ENCODE data around the gene SOCS1. TPM values are rescaled to one million over a fixed set of nuclear protein-coding genes. Genes with fewer than 3 reads are reported as not detected.

Gene SOCS1
- polyA plus RNA-seq, 1 donor from 2014 or later: not detected

DNA sequence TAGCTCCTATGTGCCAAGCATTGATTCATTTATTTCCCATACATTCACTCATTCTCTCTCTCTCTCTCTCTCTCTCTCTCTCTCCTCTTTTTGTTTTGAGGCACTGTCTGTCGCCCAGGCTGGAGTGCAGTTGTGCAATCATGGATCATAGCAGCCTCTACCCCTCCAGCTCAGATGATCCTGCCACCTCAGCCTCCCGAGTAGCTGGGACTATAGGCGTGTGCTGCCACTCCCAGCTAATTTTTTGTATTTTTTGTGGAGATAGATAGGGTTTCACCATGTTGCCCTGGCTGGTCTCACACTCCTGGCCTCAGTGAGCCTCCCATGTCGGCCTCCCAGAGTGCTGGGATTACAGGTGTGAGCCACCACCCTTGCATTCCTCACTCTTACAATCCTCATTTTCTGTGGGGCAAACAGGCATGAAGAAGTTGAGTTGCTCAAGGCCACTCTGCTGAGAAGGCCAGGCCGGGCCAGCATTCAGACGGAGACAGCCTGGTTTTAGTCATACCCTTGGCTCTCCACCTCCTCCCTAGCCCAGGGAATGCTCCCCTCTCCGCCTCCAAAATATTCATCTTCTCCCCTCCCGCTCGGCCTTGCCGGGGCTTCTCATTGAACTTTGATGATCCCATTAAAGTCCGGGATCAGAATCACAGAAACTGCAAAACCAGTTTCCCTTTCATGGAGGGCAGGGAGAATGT lies 21.0 kb upstream of the SOCS1 start:
- Histone ChIP-seq H3K79me2 (replicated peaks; ENCODE audit: insufficient read depth, low read length) (no peaks in the 10 kb centered on the region), H4K20me1 (ENCODE audit: insufficient read depth) (no peaks in the 10 kb centered on the region), H3K36me3 (ENCODE audit: insufficient read depth, low read length) (no peaks in the 10 kb centered on the region), H3K9me3 (ENCODE audit: low read length) (no peaks in the 10 kb centered on the region), H3F3A (ENCODE audit: insufficient read depth, low read length, poor library complexity, severe bottlenecking) (no peaks in the 10 kb centered on the region), H3K4me2 (ENCODE audit: low read length) (no peak overlapping the region), H3K27ac (ENCODE audit: low read length) (no peak overlapping the region), H3K27me3 (ENCODE audit: insufficient read depth, low read depth, low read length) (no peaks in the 10 kb centered on the region), H2AFZ (ENCODE audit: low read depth, low read length) (no peak overlapping the region), H3K9ac (ENCODE audit: low read length) (no peak overlapping the region), H3K4me3 (ENCODE audit: low read length) (no peak overlapping the region), H3K9me2 (ENCODE audit: insufficient read depth, low read length) (no peaks in the 10 kb centered on the region)
- no peak for TF ChIP-seq EP300 (conservative IDR thresholded peaks at IDR 0.05; ENCODE audit: poor library complexity, severe bottlenecking)
- TF ChIP-seq SMC3 (conservative IDR thresholded peaks at IDR 0.05; ENCODE audit: poor library complexity): no peak
- no peak for TF ChIP-seq POLR2AphosphoS5 (IDR thresholded peaks at IDR 0.05)
- TF ChIP-seq MXI1 (conservative IDR thresholded peaks at IDR 0.05; ENCODE audit: poor library complexity, severe bottlenecking): no peak
- TF ChIP-seq EZH2 (IDR thresholded peaks at IDR 0.05; ENCODE audit: borderline replicate concordance, insufficient read depth, low read length, poor library complexity, severe bottlenecking): no peak
- TF ChIP-seq TAF1 (IDR thresholded peaks at IDR 0.05; ENCODE audit: low read depth): no peak
- no peak for TF ChIP-seq RAD21 (conservative IDR thresholded peaks at IDR 0.05)
- TF ChIP-seq, protein P1, sequence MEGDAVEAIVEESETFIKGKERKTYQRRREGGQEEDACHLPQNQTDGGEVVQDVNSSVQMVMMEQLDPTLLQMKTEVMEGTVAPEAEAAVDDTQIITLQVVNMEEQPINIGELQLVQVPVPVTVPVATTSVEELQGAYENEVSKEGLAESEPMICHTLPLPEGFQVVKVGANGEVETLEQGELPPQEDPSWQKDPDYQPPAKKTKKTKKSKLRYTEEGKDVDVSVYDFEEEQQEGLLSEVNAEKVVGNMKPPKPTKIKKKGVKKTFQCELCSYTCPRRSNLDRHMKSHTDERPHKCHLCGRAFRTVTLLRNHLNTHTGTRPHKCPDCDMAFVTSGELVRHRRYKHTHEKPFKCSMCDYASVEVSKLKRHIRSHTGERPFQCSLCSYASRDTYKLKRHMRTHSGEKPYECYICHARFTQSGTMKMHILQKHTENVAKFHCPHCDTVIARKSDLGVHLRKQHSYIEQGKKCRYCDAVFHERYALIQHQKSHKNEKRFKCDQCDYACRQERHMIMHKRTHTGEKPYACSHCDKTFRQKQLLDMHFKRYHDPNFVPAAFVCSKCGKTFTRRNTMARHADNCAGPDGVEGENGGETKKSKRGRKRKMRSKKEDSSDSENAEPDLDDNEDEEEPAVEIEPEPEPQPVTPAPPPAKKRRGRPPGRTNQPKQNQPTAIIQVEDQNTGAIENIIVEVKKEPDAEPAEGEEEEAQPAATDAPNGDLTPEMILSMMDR (IDR thresholded peaks at IDR 0.05; ENCODE audit: poor library complexity, severe bottlenecking): no peak
- TF ChIP-seq, protein P2, sequence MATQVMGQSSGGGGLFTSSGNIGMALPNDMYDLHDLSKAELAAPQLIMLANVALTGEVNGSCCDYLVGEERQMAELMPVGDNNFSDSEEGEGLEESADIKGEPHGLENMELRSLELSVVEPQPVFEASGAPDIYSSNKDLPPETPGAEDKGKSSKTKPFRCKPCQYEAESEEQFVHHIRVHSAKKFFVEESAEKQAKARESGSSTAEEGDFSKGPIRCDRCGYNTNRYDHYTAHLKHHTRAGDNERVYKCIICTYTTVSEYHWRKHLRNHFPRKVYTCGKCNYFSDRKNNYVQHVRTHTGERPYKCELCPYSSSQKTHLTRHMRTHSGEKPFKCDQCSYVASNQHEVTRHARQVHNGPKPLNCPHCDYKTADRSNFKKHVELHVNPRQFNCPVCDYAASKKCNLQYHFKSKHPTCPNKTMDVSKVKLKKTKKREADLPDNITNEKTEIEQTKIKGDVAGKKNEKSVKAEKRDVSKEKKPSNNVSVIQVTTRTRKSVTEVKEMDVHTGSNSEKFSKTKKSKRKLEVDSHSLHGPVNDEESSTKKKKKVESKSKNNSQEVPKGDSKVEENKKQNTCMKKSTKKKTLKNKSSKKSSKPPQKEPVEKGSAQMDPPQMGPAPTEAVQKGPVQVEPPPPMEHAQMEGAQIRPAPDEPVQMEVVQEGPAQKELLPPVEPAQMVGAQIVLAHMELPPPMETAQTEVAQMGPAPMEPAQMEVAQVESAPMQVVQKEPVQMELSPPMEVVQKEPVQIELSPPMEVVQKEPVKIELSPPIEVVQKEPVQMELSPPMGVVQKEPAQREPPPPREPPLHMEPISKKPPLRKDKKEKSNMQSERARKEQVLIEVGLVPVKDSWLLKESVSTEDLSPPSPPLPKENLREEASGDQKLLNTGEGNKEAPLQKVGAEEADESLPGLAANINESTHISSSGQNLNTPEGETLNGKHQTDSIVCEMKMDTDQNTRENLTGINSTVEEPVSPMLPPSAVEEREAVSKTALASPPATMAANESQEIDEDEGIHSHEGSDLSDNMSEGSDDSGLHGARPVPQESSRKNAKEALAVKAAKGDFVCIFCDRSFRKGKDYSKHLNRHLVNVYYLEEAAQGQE (IDR thresholded peaks at IDR 0.05; ENCODE audit: borderline replicate concordance): no peak

DNA sequence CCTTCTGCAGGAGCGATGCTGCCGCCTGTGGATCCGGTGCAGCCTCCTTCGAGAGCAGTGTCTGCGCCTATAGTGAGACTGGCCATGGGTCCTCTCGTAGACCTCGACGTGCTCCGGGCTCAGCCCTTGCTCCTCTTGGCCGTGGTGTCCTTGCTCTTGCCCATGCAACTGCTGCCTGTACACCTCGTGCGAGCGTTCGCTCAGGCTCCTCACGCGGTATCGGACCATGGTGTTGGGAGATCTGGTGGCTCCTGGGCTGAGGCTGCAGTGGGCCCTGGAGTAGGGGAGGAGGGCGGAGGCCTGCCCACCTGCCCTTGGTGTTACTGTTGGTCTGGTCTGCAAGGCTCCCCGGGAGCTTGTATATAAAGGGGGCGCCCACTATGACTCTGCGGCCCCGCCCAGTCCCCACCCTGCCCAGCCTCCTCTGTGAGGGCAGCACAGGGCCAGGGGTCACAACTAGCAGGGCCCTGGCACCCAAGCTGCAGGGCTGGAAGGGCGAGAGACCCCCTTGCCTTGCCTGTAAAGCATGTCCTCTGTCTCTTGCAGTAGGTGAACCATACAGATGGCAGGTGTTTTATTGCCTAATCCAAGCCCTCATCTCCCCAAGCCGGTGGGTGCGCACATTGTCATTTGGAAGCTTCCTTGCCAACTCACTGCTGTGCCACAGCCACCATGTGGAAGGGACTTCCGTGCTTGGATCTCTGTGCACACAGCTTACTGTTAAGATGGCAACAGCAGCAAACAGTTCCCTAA lies 20.3 kb upstream of the SOCS1 start, which contains the start of gene PRM2:
Gene PRM2 (minus strand): TSS at position 338 of the 753 bp plus-strand sequence. CDS start 110 bp downstream, at position 228.
- H2AFZ ChIP-seq (ENCODE audit: low read depth, low read length): no peak within 1 kb of the TSS
- no peaks in the 10 kb centered on the region for H3K9me3 ChIP-seq (ENCODE audit: low read length)
- no peak within 1 kb of the TSS for H3K9ac ChIP-seq (ENCODE audit: low read length)
- no peaks in the 10 kb centered on the region for H3K9me2 ChIP-seq (ENCODE audit: insufficient read depth, low read length)
- no peak within 1 kb of the TSS for H3K4me2 ChIP-seq (ENCODE audit: low read length)
- H3K27me3 ChIP-seq (ENCODE audit: insufficient read depth, low read depth, low read length): no peaks in the 10 kb centered on the region
- no peak within 1 kb of the TSS for H3K27ac ChIP-seq (ENCODE audit: low read length)
- TF ChIP-seq RAD21 (conservative IDR thresholded peaks at IDR 0.05) (no peak), EZH2 (IDR thresholded peaks at IDR 0.05; ENCODE audit: borderline replicate concordance, insufficient read depth, low read length, poor library complexity, severe bottlenecking) (no peak), EP300 (conservative IDR thresholded peaks at IDR 0.05; ENCODE audit: poor library complexity, severe bottlenecking) (no peak), SMC3 (conservative IDR thresholded peaks at IDR 0.05; ENCODE audit: poor library complexity) (no peak), POLR2AphosphoS5 (IDR thresholded peaks at IDR 0.05) (no peak), TAF1 (IDR thresholded peaks at IDR 0.05; ENCODE audit: low read depth) (no peak), MXI1 (conservative IDR thresholded peaks at IDR 0.05; ENCODE audit: poor library complexity, severe bottlenecking) (no peak)
- TF ChIP-seq, protein P1 (IDR thresholded peaks at IDR 0.05; ENCODE audit: poor library complexity, severe bottlenecking): no peak
- TF ChIP-seq, protein P2 (IDR thresholded peaks at IDR 0.05; ENCODE audit: borderline replicate concordance): no peak
- H3K36me3 ChIP-seq (ENCODE audit: insufficient read depth, low read length): no peaks in the 10 kb centered on the region
- no peak within 1 kb of the TSS for H3K4me3 ChIP-seq (ENCODE audit: low read length)
- no peaks in the 10 kb centered on the region for H4K20me1 ChIP-seq (ENCODE audit: insufficient read depth)
- no peaks in the 10 kb centered on the region for H3K79me2 ChIP-seq (replicated peaks; ENCODE audit: insufficient read depth, low read length)
- no peaks in the 10 kb centered on the region for H3F3A ChIP-seq (ENCODE audit: insufficient read depth, low read length, poor library complexity, severe bottlenecking)
